GM08714 (cell line): ENCODE measurements around the gene F10.

Experiments
- H3K4me3 ChIP-seq: fragments of 200-500 bp; sonication (Bioruptor generic); 2 replicates; pipeline ENCODE4 v1.5.1; 2014; ENCODE audit warnings: mild to moderate bottlenecking, low read length, inconsistent platforms
- ZNF274 ChIP-seq: IDR thresholded peaks from 2 replicates; pipeline ENCODE4 v1.6.1; 2012; ENCODE audit warnings: mild to moderate bottlenecking, low read depth, low read length

Gene F10

GRCh38 chr13:113121928-113122471 lies 599 bp upstream of the F10 start:
- H3K4me3 ChIP-seq = no peak overlapping the region
- TF ChIP-seq ZNF274 = no peak

GRCh38 chr13:113123226-113124201 lies 915 bp downstream of the F10 start:
- H3K4me3 ChIP-seq = no peak overlapping the region
- no peak for TF ChIP-seq ZNF274

DNA sequence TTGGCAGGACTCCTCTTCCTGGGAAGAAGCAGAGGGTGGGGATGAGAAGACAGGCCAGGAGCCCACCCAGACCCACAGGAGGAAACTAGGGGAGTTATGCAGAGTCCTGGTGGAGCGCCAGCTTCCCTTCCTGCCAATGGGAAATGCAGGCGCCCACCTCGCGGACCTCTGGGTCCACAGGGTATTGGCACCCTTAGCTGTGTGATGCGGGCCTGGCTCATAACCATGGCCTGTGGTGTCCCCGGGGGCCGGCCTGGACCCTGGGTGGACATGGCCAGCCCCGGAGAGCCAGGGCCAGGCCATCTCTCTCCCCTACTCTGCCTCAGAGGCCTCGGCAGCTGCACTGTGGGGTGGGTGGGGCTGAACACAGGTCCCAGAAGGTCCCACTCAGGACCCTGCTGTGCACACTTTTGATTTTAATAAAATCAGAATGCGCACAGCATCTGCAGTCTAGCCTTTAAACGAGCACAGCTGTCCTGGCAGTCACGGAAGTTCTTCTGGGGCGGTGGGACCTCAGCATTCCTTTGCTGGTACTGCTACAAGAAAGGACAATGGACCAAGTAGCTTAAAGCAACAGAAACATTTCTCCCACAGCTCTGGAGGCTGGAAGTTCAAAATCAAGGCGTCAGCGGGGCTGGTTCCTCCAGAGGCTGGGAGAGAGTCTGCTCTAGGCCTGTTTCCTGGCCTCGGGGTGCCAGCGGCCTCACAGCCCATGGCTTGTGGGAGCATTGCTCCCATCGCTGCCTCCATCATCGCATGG lies 1.8 kb downstream of the F10 start:
- TF ChIP-seq ZNF274 = no peak
- no peak overlapping the region for H3K4me3 ChIP-seq

GRCh38 chr13:113125506-113126264 lies 3.1 kb downstream of the F10 start:
- no peak for TF ChIP-seq ZNF274
- H3K4me3 ChIP-seq = no peak overlapping the region

DNA sequence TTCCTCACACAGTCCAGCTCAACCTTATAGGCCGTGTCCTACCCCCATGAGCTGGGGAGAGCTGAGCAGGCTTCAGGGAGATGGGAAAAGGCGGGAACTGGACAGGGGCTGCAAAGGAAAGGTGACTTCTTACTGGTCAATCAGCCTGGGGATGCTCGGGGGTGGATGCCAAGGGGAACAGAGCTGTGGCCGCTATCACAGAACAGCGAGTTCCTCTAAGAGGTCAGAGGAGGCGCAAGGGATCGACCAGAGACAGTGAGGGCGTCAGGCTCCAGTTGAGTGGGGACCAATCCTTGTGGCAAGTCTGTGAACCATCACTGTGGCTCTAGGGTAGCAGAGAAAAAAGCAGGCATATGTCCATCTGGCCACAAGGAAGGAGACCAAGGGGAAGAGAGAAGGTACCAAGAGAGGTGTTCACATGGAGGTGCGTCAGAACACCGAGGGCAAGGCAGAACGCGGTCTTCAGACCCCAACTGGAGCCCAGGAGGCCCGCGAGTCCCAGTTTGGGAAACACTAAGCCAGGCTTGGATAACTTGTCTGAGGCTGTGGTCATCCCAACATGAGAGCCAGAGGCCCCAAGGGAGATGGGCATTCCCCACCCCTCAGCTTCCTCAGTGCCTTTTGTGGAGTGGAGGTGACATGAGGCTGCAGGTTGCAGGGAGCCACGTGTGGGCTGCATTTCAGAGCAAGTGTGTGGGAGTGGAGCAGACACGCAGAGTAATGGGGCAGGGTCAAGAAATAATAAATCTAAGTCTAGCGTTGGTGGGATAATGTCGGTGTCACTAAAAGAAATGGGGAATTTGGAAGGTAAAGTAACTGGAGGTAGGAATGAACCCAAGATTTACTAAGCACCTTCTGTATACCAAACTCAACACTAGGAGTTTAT lies 3.9 kb downstream of the F10 start:
- no peak for TF ChIP-seq ZNF274
- H3K4me3 ChIP-seq = no peak overlapping the region

GRCh38 chr13:113129480-113129879 lies 6.9 kb downstream of the F10 start:
- H3K4me3 ChIP-seq = no peak overlapping the region
- TF ChIP-seq ZNF274 = no peak

DNA sequence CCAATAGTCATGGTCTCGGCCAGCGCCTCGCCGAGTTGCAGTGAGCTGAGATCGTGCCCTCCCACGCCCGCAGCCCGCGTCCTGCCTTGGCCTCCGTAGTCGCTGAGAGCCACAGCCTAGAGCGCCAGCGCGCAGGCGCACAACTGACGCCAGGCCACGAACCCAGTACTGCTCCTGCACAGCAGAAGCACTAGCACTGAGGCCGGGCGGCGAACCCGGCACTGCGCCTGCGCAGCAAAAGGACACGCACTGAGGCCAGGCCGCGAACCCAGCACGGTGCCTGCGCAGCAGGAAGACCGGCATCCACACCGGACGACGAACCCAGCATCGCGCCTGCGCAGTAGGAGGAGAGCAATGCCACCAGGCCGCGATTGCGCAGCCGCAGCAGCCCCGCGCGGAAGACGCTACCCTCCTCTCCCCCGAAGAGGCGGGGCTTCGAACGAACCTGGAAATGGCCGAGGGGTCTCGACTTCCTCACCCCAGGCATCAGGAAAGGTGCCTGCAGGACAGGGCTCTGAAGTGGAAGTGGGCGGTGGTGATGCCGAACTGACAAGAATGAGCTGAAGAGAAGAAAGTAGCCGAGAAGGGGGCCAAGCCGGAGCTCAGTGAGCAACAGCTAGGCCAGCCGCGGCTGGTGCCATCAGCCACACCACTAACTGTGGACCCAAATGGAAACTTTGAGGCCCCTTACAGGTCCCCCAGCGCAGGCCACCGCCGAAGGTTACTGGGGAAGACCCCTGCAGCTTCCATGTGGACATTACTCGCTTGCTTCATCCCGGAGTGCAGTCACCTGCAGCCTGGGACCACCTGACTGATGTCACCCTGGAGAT lies 7.5 kb downstream of the F10 start:
- TF ChIP-seq ZNF274 = no peak
- H3K4me3 ChIP-seq = no peak overlapping the region

- TF ChIP-seq ZNF274 = no peak
- H3K4me3 ChIP-seq = no peak overlapping the region
Observed at GRCh38 chr13:113135281-113135760, 12.7 kb downstream of the F10 start.

GRCh38 chr13:113137691-113138298 lies 15.2 kb downstream of the F10 start:
- TF ChIP-seq ZNF274 = no peak
- H3K4me3 ChIP-seq = no peak overlapping the region

- no peak overlapping the region for H3K4me3 ChIP-seq
- TF ChIP-seq ZNF274 = no peak
Observed at GRCh38 chr13:113138792-113139551, 16.4 kb downstream of the F10 start.

DNA sequence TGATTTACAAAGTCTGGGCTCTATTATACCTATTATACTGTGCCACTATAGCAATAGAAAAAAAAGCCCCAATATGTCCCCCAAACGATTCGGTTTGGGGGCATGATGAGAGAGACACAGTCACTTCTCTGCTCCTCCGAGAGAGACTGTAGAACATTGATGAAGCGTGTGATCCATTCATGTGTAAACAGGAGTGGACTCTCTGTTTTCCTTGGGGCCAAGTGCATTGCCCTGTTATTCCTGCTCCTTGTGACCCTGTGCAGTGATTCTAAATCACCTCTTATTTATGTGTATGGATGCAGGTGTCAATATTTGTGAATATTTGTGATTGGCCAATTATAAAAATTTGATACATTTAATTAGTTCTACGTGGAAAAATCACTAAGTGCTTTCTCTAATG lies 17.0 kb downstream of the F10 start:
- no peak overlapping the region for H3K4me3 ChIP-seq
- TF ChIP-seq ZNF274 = no peak
